ENCODE data around the gene CERS2. TPM values are rescaled to one million over a fixed set of nuclear protein-coding genes. Genes with fewer than 3 reads are reported as not detected.
A peak's percentile ranks its signal among the peaks of the same experiment; 100 is the strongest.

Gene CERS2
- total and polyA plus RNA-seq, 2 of the 8 experiments (the other 6 are each of a cell fraction or from before 2014, with no cell fraction given) = 216 to 237 TPM

DNA sequence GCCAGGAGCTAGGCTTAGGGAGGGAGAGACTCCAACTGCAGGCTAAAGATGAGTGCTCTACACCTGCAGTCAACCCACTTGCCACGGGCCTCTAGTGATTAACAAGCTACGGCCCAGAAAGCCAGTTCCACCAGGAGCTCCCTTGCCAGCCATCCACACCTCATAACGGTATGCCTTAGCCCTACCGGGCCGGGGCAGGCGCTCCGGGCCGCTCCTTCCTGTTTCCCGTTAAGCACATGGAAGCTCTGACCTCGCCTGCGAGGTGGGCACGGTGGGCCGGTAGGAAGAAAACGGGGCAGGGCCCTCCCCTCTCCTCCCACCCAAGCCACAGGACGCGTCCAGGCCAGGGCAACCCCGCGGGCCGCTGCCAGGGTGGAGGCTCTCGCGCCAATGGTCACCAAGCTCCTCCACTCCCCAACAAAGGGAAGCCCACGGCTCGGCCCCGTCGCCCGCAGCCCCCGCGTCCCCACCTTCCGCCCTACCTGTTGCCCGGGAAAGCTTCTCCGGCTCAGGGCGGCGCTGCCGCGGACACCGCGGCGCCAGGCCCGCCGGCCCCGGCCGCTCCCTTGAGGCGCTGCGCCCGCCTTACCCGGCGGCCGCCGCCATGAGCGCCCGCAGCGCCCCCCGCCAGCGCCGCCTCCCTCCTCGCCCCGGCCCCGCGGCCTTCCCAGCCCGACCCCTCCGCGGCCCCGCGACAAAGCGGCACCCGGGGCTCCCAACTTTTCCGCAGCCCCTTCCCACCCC, 627 bp downstream of the CERS2 start:
- no peaks in the 10 kb centered on the region for H3K9me3 ChIP-seq (ENCODE audit: insufficient read depth in 2 of 2, low read depth in 1 of 2, low read length in 1 of 2)
- peak in 1 of 2 experiments; percentile 65 for DNase-seq (ENCODE audit: low read depth in 1 of 2, low spot score in 2 of 2)
- H3K23me2 ChIP-seq (ENCODE audit: low read depth, low read length) = peaks cover 12% of the 10 kb centered on the region; the same call in 1 of the 2 replicates
- peaks cover 21 to 54% of the 10 kb centered on the region in 2 experiments for H3K79me2 ChIP-seq (ENCODE audit: control insufficient read depth in 1 of 2, insufficient read depth in 2 of 2, low read length in 2 of 2)
- no peak overlapping the region for H3K14ac ChIP-seq (ENCODE audit: insufficient read length)
- H2BK120ac ChIP-seq (replicated peaks; ENCODE audit: low read depth, low read length) = no peak overlapping the region
- peaks cover 15% of the 10 kb centered on the region for H3K79me1 ChIP-seq (ENCODE audit: low read depth, low read length)
- no peaks in the 10 kb centered on the region for H3K27me3 ChIP-seq (replicated peaks in 1 of 4; ENCODE audit: control insufficient read depth in 3 of 4, extremely low read depth in 1 of 4, insufficient read depth in 3 of 4, low read length in 3 of 4)
- H3K4me2 ChIP-seq (ENCODE audit: insufficient read depth in 1 of 2, low read depth in 2 of 2, low read length in 2 of 2) = peak overlapping the region; percentile 83 to 93
- peak overlapping the region; percentile 74 to 91 (median 80) for H3K4me3 ChIP-seq (ENCODE audit: extremely low read depth in 1 of 4, insufficient read depth in 2 of 4, low read depth in 3 of 4, low read length in 4 of 4)
- peak overlapping the region; percentile 71; the same call in 1 of the 2 replicates for H3K18ac ChIP-seq (ENCODE audit: extremely low read depth, low read length)
- WGBS, 2 experiments (ENCODE audit: extremely low coverage in 1 of 2, insufficient coverage in 1 of 2, insufficient read length in 1 of 2, insufficient replicate concordance in 2 of 2, low coverage in 1 of 2, low lambda C conversion rate in 2 of 2, missing lambda C conversion rate in 1 of 2) = 4% methylated on average over 36 of the region's 67 CpGs; no CpG with 5 or more reads in 1 of the 2 experiments
- H3K9ac ChIP-seq (replicated peaks in 1 of 4; ENCODE audit: extremely low read depth in 1 of 4, low read depth in 3 of 4, low read length in 3 of 4) = peak overlapping the region; percentile 52 to 90 (median 76)
- H3K27ac ChIP-seq (ENCODE audit: low read depth, low read length) = peak overlapping the region; percentile 43; the same call in 1 of the 2 replicates
- no peak overlapping the region for H2AFZ ChIP-seq (ENCODE audit: low read length)
- H4K20me1 ChIP-seq (replicated peaks in 1 of 2; ENCODE audit: control insufficient read depth in 1 of 2, insufficient read depth in 2 of 2, low read length in 2 of 2) = peaks cover 10 to 21% of the 10 kb centered on the region in 2 experiments
- H4K91ac ChIP-seq (replicated peaks; ENCODE audit: insufficient read length, low read length) = no peak overlapping the region
- H3K23ac ChIP-seq (ENCODE audit: insufficient read length) = no peak overlapping the region
- no peak overlapping the region for H2AK5ac ChIP-seq (ENCODE audit: low read depth, low read length)
- H3K36me3 ChIP-seq (ENCODE audit: control insufficient read depth in 2 of 4, insufficient read depth in 4 of 4, low read length in 3 of 4) = peaks cover 0 to 2% (median under 1%) of the 10 kb centered on the region in 4 experiments; a peak in 4 of 8 replicates
- TF ChIP-seq TAF1 (IDR thresholded peaks at IDR 0.05; ENCODE audit: low read depth, low read length) (peak; percentile 57; the same call in 1 of the 2 replicates), JUN (IDR thresholded peaks at IDR 0.05; ENCODE audit: low read depth, low read length) (no peak), SIN3A (conservative IDR thresholded peaks at IDR 0.05 in 1 of 2, IDR thresholded peaks at IDR 0.05 in 1 of 2; ENCODE audit: low read depth in 1 of 2, low read length in 2 of 2) (0 out of 4 replicates have a peak, but pooled peaks of 1 of the 2 experiments have one; percentile 40), YY1 (IDR thresholded peaks at IDR 0.05; ENCODE audit: low read depth, low read length) (peak; percentile 52; the same call in 1 of the 2 replicates), HDAC2 (IDR thresholded peaks at IDR 0.05; ENCODE audit: borderline replicate concordance in 1 of 2, low read depth in 2 of 2, low read length in 2 of 2) (0 out of 4 replicates have a peak, but pooled peaks of 1 of the 2 experiments have one; percentile 40), BCL11A (IDR thresholded peaks at IDR 0.05; ENCODE audit: low read depth in 2 of 2, low read length in 2 of 2) (no peak), PHF8 (conservative IDR thresholded peaks at IDR 0.05; ENCODE audit: low read depth, low read length) (peak; percentile 30; the same call in 1 of the 2 replicates), POLR2A (IDR thresholded peaks at IDR 0.05; ENCODE audit: control extremely low read depth in 1 of 2, low read depth in 2 of 2, low read length in 2 of 2) (peak; percentile 14 to 25; a peak in 1 of 3 replicates)
- TF ChIP-seq, protein P1, sequence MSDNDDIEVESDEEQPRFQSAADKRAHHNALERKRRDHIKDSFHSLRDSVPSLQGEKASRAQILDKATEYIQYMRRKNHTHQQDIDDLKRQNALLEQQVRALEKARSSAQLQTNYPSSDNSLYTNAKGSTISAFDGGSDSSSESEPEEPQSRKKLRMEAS (IDR thresholded peaks at IDR 0.05) = peak; percentile 42; the same call in 1 of the 2 replicates
- CTCF ChIA-PET (ENCODE audit: partially characterized antibody) = interaction anchor here (0.9 to 1.4 kb wide), 5 partner anchors 15 to 52 kb away, joined by 3 to 8 read pairs (median 4); no protein-coding TSS in a partner anchor
- peak overlapping the region; percentile 95; the same call in 1 of the 2 replicates for H2BK15ac ChIP-seq (ENCODE audit: low read length)
- POLR2A ChIA-PET (ENCODE audit: partially characterized antibody) = interaction anchor here (0.6 to 10.5 kb wide), 15 partner anchors 8 to 418 kb away, joined by 3 to 133 read pairs (median 6); partner anchors contain the start of genes ANXA9, ENSA, MCL1 and MINDY1
- peaks cover 20 to 44% (median 34%) of the 10 kb centered on the region in 4 experiments for H3K4me1 ChIP-seq (replicated peaks in 1 of 4; ENCODE audit: control insufficient read depth in 3 of 4, insufficient read depth in 4 of 4, low read length in 3 of 4)
- H3K56ac ChIP-seq (replicated peaks; ENCODE audit: insufficient read length, low read depth, low read length) = no peak overlapping the region
- H4K8ac ChIP-seq (ENCODE audit: extremely low read depth, insufficient read depth, low read length) = peak overlapping the region; percentile 15; the same call in 1 of the 2 replicates
- 0 out of 2 replicates have a peak overlapping the region, but pooled peaks have one; percentile 18 for H2BK12ac ChIP-seq (ENCODE audit: low read depth, low read length)
- H2BK5ac ChIP-seq (ENCODE audit: low read depth, low read length) = peak overlapping the region; percentile 71; the same call in 1 of the 2 replicates
- H3K4ac ChIP-seq (replicated peaks; ENCODE audit: insufficient read length, low read depth, low read length) = no peak overlapping the region
- H2BK20ac ChIP-seq (ENCODE audit: low read length) = no peak overlapping the region
- no peak for FAIRE-seq
- no peak overlapping the region for H4K5ac ChIP-seq (ENCODE audit: insufficient read length, low read depth, low read length)

Data from H1 (cell line).